Mucosa of gallbladder (tissue), 1 donor: ENCODE data around the gene DNAI7. TPM values are rescaled to one million over a fixed set of nuclear protein-coding genes. Genes with fewer than 3 reads are reported as not detected.

Experiments used
- DNase-seq: peaks from one replicate; pipeline ENCODE4 v3.0.0-alpha.2; 2020; ENCODE audit warnings: low spot score
- total RNA-seq: library from RNA; stranded (reverse); gene quantifications from one replicate; pipeline ENCODE4 v1.2.1, GENCODE V29; 2021
- donor health status: DM: no; HTN: no; CAD: no.

DNAI7 gene
- total RNA-seq, 1 donor from 2014 or later: 1.4 TPM

DNA sequence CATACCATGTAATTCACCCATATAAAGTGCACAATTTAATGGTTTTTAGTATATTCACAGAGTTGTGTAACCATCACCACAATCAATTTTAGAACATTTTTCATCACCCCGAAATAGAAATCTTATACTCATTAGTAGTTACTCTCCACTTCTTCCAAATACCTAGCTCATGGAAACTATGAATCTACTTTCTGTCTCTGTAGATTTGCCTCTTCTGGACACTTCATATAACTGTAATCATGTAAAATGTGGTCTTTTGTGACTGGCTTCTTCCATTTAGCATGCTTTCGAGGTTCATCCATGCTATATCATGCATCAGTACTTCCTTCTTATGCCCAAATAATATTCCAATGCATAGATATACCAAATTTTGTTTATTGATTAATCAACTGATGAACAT lies 10.8 kb downstream of the DNAI7 start:
- DNase-seq: no peak

DNA sequence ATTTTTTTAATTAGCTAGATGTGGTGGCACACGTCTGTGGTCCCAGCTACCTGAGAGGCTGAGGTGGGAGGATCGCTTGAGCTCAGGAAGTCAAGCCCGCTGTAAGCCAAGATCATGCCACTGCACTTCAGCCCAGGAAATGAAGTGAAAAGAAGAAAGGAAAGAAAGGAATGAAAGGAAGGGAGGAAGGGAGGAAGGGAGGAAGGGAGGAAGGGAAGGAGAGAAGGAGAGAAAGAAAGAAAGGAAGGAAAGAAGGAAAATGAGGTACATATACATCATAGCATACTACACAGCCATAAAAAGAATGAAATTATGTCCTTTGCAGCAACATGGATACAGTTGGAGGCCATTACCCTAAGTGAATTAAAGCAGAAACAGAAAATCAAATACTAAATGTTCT lies 12.2 kb downstream of the DNAI7 start:
- DNase-seq: no peak

DNA sequence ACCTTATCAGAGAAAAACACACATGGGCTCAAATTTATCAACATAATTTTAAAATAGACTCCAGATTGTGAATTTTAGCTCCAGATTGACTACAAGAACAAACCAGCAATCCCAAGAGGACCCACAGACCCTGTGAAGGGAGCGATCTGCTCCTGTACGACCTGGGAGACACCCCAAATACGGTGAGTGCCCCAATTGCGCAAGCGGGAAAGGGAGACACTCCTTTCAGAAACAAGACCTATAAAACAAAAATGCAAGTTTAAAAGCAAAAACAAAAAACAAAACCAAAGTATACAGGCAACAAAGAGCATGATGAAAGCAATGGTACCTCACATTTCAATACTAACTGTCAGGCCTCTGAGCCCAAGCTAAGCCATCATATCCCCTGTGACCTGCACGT lies 32.1 kb downstream of the DNAI7 start:
- DNase-seq: no peak

DNA sequence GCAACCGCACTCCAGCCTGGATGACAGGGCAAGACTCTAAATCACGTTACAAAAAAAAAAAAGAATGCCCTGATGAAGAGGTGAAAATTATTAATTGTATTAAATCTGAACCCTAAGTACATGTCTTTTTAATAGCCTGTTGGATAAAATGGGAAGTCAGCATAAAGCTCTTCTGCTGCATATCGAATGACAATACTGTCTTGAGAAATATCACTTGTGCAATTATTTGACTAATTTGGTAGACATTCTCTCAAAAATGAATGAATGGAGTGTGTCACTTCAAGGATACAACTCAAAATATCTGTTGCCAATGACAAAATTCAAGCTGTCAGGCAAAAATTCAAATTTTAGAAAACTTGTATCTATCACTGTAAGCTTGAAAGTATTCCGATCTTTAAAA lies 38.9 kb downstream of the DNAI7 start:
- DNase-seq: no peak

DNA sequence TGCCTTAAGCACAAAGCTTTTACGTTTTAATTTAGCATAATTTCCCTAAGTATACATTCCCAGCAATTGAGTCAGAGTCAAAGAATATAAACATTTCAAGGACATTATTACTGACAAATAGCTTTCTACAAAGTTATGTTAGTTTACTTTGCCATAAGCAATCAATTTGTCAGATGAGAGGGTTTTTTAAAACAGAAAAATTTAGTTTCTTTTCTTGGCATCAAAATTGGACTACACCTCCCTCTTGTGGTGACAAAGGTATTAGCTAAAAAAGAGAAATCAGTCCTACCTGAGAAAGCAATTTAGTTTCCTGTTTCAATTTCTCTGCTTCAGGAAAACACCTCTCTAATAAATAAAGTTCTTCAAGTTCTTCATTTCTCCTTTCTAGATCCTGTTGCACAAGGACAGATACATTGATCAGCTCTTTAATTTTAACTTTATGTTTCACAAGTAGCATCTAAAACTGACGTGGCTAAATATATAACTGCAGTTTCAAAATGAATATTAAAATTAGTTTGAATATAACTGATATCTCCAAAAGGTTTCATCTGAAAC lies 39.9 kb downstream of the DNAI7 start:
- no peak for DNase-seq

DNA sequence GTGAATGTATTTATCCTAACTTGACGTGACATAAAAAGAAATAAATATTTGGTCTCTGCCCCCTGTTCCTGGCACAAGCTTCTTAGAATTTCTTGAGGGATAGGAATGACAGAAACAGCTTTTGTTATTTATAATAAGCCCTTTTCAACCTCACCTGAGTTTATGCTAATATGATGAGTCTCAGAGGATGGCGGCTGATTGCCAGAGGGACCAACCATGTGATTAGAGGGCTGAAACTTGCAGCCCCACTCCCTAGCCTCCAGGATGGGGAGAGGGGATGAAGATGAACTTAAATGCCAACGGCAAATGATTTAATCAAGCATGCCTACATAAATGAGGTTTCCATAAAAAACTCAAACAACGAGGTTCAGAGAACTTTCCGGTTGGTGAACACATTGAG lies 42.9 kb downstream of the DNAI7 start:
- no peak for DNase-seq

DNA sequence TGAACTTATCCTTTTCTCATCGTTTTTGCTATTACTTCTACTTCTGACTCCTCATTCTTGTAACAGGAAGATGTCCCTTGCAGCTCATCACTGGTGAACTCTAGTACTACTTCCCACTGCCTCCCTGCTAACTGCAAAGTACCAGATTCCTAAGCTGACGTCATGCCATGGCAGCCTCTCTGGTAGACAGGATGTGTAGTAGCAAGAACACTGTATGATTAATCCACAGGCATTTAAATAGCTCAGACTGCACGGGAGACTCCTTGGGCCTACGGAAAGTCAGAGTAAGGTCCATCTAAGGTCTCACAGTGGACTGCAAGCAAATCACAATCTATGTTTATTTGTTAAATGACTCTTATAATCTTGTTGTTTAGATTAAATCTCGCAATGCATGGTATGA lies 43.5 kb downstream of the DNAI7 start:
- DNase-seq: peak; percentile 49

DNA sequence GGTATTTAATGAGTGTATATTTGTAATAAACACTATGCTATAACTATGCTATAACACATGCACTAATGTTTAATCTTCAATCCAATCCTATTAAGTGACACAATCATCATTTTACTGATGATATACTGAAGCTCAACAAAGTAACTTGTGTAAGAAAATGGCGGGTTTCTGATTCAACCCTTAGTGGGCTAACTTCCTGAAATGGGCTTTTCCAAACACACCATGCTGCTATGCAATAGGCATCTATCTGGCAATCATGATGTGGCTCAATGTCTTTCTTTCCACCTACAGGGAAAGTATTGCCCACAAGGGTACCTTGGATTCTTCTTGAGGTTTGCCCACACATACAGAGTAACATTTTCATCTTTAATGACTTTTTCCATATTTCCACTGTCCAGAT lies 48.3 kb downstream of the DNAI7 start:
- no peak for DNase-seq

DNA sequence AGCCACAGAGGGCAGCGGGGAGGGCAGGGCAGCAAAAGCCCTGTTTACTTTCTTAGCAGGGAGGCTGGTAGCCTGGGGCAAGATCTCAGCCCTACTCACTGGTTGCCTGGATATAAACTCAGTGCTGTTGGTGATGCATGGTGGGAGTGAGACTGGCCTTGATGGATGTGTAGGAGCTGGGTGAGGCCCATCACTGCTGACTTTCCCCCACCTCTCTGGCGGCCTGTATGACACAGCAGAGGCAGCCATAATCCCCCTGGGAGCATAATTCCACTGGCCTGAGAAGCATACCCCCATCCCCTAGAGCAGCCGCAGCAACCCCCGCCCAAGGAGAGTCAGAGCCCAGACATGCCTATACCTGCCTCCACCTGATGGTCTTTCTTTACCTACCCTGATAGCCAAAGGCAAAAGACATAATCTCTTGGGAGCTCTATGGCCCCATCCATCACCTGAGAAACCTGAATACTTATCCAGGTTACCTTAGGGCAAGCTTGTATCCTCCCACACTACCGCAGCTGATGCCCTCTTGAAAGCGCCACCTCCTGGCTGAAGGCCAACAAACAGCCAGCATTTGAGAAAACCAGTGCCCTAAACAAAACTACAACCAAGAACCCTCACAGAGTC lies 59.3 kb downstream of the DNAI7 start:
- no peak for DNase-seq

DNA sequence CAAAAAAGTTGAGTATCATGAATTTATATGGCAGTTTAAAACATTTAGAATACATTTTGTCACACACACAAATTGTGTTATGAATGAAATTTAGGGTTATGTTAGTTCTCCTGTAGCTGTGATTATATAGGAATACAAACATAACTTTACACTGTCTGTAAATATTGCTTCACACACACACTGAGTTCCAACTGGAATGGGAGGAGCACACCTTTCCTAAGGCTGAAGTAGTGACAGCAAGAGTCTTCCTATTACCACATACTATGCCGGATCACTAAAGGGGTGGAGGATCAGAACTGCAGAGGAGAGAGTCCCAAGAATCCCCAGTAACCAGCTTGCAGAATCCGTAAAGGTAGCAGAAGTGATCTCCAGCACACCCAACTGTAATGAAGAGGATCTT lies 63.7 kb downstream of the DNAI7 start:
- no peak for DNase-seq

DNA sequence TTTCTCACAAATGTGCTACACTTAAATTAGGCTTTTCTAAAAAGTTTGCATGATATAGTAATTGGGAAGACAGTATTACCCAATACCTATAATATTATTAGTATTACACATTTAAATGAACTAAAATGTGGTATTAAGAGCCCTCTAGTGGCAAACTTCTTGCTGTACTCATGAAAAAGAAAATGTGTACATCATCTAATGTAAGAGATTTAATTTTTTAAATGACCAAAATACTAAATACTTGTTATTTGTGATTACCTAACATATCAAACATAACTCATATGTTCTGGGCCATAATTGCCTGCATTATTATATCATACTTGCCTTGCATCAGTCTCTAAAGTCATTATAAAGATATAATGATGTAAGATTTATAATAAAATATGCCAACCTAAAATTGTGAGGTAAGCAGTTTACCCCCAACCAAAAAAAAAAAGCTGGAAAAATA lies 64.2 kb downstream of the DNAI7 start:
- no peak for DNase-seq

DNA sequence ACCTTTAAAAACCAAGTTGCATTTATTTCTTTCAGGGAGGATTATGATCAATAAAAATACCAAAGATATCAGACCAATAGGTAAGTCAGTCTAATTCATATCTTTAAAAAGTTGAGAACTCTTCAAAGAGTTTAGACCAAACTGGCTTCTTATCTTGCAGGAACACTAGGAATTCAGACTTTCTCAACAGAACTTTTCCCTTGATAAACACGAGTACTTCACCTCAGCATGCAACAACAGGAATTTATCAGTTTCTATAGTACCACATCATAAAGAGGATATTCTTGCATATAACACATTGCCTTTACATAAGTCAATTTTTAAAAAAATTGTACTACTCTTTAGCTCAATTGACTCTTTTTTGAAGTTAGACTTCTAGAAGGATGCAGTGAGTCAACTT lies 68.2 kb downstream of the DNAI7 start:
- no peak for DNase-seq

DNA sequence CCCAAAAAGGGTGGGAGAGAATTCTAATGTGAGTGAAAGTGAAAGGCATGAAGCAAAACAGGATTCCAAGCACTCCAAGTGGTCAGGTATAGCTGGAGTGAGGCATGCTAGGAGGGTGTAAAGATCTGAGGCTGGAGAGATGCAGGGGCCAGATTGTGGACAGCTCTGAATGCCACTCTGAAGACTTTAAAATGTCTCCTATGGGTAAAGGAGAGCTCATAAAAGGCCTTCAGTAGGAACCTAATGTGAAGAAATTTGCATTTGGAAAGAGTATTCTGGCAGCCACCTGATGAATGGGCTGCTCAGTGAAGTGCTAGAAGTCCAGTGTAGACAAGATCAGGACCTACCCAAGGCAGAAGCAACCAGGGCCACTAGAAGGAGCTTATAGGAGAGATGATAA lies 68.9 kb downstream of the DNAI7 start:
- no peak for DNase-seq

DNA sequence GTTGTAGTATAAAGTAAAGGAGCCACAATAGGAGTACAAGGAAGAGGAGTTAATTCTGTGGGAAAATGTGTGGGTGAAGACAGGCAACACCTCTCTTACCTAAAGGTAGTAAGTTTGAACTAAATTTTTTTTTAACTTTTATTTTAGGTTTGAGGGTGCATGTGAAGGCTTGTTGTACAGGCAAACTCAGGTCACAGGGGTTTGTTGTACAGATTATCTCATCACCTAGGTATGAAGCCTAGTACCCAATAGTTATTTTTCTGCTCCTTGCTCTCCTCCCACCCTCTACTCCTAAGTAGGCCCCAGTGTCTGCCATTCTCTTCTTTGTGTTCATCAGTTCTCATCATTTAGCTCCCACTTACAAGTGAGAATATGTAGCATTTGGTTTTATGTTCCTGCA lies 70.5 kb downstream of the DNAI7 start:
- DNase-seq: no peak

DNA sequence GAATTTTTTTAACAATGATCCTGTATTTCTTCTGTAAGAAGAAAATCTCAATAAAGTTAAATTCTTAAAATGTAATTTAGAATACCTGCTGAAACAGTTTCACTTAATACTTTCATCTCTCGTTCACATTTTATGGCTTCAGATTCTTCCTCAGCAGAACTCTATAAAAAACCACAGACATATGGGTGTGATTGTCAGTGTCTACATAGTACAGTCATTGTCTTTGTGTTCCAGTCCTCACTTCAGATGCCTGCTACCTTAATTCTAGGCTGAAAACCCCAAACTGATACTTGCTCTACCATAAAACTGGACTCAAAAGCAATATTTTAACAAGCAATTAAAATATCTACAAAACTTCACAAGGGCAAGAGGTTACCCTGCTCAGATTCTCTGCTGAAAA lies 71.8 kb downstream of the DNAI7 start:
- DNase-seq: no peak

DNA sequence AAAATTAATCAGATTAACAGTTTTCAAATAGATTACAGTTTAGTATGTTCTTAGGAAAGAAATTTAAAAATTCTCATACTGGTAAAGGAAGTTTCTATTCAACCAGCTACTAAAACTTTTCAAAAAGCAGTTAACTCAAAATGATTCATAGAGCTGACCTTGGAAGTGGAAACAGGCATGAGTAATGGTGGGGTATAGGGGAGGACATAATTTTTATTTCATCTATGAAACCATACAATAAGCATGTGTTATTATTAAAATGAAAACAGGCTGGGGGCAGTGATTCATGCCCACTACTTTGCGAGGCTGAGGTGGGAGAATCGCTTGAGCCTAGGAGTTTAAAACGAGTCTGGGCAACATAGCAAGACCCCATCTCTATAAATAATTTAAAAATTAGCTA lies 73.0 kb downstream of the DNAI7 start:
- DNase-seq: no peak

DNA sequence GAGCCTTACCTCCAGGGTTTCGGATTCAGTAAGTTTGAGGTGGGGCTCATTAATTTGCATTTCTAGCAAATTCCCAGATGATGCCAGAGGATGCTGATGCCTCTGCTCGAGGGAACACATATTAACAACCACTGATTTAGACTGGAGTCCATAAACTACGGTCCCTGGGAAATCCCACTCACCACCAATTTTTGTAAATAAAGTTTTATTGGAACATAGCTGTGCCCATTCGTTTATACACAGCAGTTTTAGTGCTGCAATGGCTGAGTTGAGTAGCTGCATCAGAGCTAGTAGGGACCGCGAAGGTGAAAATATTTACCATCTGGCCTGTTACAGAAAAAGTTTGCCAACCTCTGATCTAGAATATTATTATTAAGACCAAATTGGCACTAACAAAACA lies 73.8 kb downstream of the DNAI7 start:
- no peak for DNase-seq

DNA sequence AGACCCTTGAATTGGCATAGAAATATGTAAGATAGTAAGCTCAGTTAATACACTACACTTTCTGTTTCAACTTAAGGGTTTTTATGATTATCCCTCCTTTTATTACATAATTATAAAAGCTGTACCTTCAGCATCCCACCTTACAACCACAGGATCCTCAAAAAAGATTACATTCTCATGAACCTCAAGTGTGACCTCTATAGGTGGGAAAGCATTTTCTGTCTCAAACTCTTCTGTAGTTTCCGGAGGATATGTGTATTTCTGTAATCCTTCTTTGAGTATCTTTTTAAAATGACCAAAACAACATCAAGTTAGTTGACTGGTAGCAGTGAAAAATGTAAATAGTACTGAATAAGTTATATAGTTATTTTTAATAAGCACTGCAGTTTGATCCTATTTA lies 75.9 kb downstream of the DNAI7 start:
- DNase-seq: no peak

DNA sequence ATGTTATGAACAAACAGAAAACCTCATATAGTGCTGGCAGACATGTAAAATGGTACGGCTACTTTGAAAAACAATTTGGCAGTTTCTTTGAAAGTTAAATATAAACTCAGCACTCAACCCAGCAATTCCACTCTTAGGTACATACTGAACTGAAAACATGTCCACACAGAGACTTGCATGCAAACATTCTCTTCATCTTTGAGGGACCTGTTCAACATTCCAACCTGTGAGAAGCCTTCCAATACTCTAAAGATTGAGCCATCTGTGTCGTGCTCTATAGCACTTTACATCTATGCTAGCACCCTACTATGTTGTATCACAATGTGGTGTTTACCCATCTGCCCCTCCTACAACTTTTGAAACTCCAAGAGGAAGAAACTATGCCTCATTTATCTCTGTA lies 79.3 kb downstream of the DNAI7 start:
- no peak for DNase-seq

DNA sequence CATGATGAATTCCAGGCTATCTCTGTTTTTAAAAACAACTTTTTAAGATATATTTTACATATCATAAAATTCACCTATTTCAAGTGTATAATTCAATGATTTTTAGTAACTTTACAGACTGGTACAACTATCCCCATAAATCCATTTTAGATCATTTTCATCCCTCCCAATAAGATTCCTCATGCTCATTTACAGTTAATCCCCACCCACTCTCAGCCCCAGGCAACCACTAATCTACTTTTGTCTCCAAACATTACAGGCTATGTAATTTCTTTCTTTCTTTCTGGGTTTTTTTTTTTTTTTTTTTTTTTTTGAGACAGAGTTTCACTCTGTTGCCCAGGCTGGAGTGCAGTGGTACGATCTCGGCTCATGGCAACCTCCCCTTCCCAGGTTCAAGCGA lies 81.3 kb downstream of the DNAI7 start:
- DNase-seq: no peak

DNA sequence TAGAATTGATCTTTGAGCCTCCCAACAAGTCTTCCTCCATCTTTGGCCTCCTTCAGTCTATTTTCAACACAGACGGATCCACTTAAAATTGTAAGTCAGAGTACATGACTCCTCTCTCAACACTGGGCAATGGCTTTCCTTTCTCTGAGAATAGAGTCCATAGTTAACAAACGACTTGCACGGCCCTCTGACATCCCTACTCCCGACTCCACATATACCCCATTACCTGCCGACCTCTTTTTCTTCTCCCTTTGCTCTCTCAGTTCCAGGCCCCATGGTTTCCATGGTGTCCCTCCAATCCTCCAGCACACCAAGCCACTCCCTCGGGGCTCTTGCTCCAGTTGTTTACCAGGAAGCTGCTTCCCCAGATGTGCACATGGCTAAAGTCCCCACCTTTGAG lies 84.7 kb downstream of the DNAI7 start:
- no peak for DNase-seq

DNA sequence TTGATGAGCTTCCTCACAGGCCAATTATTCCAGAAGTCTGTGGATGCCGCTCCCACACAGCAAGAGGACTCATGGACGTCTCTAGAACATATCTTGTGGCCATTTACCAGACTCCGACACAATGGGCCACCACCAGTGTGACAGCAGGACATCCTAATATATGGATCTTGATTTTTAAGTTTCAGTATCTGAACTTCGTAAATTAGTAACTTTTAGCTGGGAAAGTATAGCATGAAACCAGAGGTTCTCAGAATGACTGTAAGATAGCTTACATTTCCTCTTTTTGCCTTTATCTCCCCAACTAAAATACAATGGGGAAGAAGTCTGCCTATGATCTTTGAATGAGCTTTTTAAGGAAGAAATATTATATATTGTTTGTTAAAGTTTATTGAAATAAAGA lies 87.0 kb downstream of the DNAI7 start:
- no peak for DNase-seq

DNA sequence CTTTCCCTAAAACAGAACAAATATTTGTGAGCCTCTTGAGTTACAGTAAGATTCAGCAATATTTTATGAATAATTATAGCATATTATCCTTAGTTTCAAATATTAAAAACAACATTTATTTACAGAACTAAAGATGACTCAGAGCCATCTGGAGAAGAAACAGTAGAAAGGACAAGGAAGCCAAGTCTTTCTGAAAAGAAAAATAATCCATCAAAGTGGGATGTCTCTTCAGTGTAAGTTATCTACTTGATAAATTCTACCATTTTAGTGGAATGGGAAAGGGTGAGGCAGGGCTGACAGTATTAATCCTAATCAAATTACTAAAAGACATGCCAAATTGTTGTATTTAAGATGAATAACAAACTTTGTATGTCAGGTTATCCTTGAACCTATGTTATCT lies 88.1 kb downstream of the DNAI7 start:
- DNase-seq: no peak

DNA sequence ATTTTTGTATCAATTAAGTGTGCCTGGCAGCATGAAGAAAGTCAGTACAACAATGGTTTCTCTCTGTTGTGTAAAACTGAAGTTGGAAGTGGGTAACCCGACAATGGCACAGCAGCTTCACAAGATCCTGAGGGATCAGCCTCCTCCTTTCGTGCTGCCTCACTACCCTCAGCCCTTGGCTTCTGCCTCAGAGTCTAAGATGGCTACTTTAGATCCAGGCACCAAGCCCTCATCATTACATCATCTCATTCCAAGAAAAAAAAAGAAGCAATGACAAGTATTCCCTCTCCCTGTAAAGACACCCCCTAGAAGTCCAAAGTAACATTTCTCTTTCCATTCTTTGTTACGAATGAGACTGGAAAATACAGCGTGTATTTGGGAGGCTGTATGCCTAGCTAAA lies 92.6 kb downstream of the DNAI7 start:
- DNase-seq: no peak
